MM.1S (cell line): ENCODE measurements around the gene RHBDD1.

Source experiments
- DNase-seq: peaks from one replicate; pipeline ENCODE4 v3.0.0-alpha.2; 2015
- H2AFZ ChIP-seq: fragments of 300-600 bp; sonication (generic); 2 replicates; pipeline ENCODE4 v1.6.0; 2016; ENCODE audit warnings: antibody characterized with exemption, low read length
- H3F3A ChIP-seq: fragments of 300-600 bp; sonication (generic); 2 replicates; pipeline ENCODE4 v1.6.1; 2016; ENCODE audit warnings: mild to moderate bottlenecking, antibody characterized with exemption, low read length, moderate library complexity, mixed read lengths; ENCODE audit not compliant: insufficient read depth
- H3K27ac ChIP-seq: fragments of 300-600 bp; sonication (generic); 2 replicates; pipeline ENCODE4 v1.5.1; 2016; ENCODE audit warnings: mild to moderate bottlenecking, low read length
- H3K27me3 ChIP-seq: fragments of 300-600 bp; sonication (generic); replicated peaks from 2 replicates; pipeline ENCODE4 v1.6.0; 2016; ENCODE audit warnings: low read length; ENCODE audit not compliant: insufficient read depth
- H3K36me3 ChIP-seq: fragments of 300-600 bp; sonication (generic); replicated peaks from 2 replicates; pipeline ENCODE4 v1.6.1; 2016; ENCODE audit warnings: mild to moderate bottlenecking, low read length, mixed read lengths; ENCODE audit not compliant: insufficient read depth
- H3K4me1 ChIP-seq: fragments of 300-600 bp; sonication (generic); 2 replicates; pipeline ENCODE4 v1.6.1; 2016; ENCODE audit warnings: low read length, mixed read lengths
- H3K4me2 ChIP-seq: fragments of 300-600 bp; sonication (generic); 2 replicates; pipeline ENCODE4 v1.6.0; 2016; ENCODE audit warnings: low read depth, low read length
- H3K4me3 ChIP-seq: fragments of 300-600 bp; sonication (generic); 2 replicates; pipeline ENCODE4 v1.5.1; 2016; ENCODE audit warnings: low read length, mixed read lengths
- H3K79me2 ChIP-seq: fragments of 300-600 bp; sonication (generic); 2 replicates; pipeline ENCODE4 v1.6.1; 2016; ENCODE audit warnings: mixed run types, low read length, mixed read lengths
- H3K9ac ChIP-seq: fragments of 300-600 bp; sonication (generic); 2 replicates; pipeline ENCODE4 v1.6.1; 2016; ENCODE audit warnings: low read length, mixed read lengths
- H3K9me2 ChIP-seq: fragments of 300-600 bp; sonication (generic); replicated peaks from 2 replicates; pipeline ENCODE4 v1.6.1; 2016; ENCODE audit warnings: mild to moderate bottlenecking, low read length, mixed read lengths; ENCODE audit not compliant: insufficient read depth
- H3K9me3 ChIP-seq: fragments of 300-600 bp; sonication (generic); replicated peaks from 2 replicates; pipeline ENCODE4 v1.6.1; 2016; ENCODE audit warnings: mild to moderate bottlenecking, low read length, mixed read lengths; ENCODE audit not compliant: insufficient read depth
- H4K20me1 ChIP-seq: fragments of 300-600 bp; sonication (generic); 2 replicates; pipeline ENCODE4 v1.6.1; 2016; ENCODE audit warnings: mild to moderate bottlenecking, low read length, moderate library complexity, mixed read lengths; ENCODE audit not compliant: insufficient read depth
- CTCF ChIP-seq: fragments of 300-600 bp; sonication (generic); IDR thresholded peaks from 2 replicates; pipeline ENCODE4 v1.5.1; 2016; ENCODE audit warnings: antibody characterized with exemption, low read length, mixed read lengths
- EZH2 ChIP-seq: fragments of 300-600 bp; sonication (generic); optimal IDR thresholded peaks from 2 replicates; pipeline ENCODE3; 2017; ENCODE audit warnings: low read depth, mild to moderate bottlenecking, antibody characterized with exemption, low read length, mixed read lengths
- EZH2phosphoT487 ChIP-seq: fragments of 300-600 bp; sonication (generic); IDR thresholded peaks from 2 replicates; pipeline ENCODE4 v1.6.1; 2018; ENCODE audit warnings: antibody characterized with exemption, low read length

Gene RHBDD1

GRCh38 chr2:226884166-226884565, 48.3 kb downstream of the RHBDD1 start:
- Histone ChIP-seq H3K79me2 (no peaks in the 10 kb centered on the region), H2AFZ (no peak overlapping the region), H3K4me2 (no peak overlapping the region), H3K4me1 (no peaks in the 10 kb centered on the region), H3K27ac (no peak overlapping the region), H3F3A (no peaks in the 10 kb centered on the region), H3K9me2 (no peaks in the 10 kb centered on the region), H3K9me3 (no peaks in the 10 kb centered on the region), H3K27me3 (no peaks in the 10 kb centered on the region), H4K20me1 (no peaks in the 10 kb centered on the region), H3K36me3 (no peaks in the 10 kb centered on the region; the same call in 1 of the 2 replicates), H3K9ac (no peak overlapping the region), H3K4me3 (no peak overlapping the region)
- TF ChIP-seq EZH2 (no peak), CTCF (no peak), EZH2phosphoT487 (no peak)
- no peak for DNase-seq

GRCh38 chr2:226885769-226886435, 50.0 kb downstream of the RHBDD1 start:
- H3K27me3 ChIP-seq = no peaks in the 10 kb centered on the region
- no peaks in the 10 kb centered on the region for H3K9me2 ChIP-seq
- no peaks in the 10 kb centered on the region for H4K20me1 ChIP-seq
- no peaks in the 10 kb centered on the region for H3K9me3 ChIP-seq
- DNase-seq = no peak
- no peaks in the 10 kb centered on the region; the same call in 1 of the 2 replicates for H3K36me3 ChIP-seq
- H3K9ac ChIP-seq = no peak overlapping the region
- no peak overlapping the region for H3K4me3 ChIP-seq
- no peaks in the 10 kb centered on the region for H3K4me1 ChIP-seq
- H3K4me2 ChIP-seq = no peak overlapping the region
- H3F3A ChIP-seq = no peaks in the 10 kb centered on the region
- H2AFZ ChIP-seq = no peak overlapping the region
- TF ChIP-seq EZH2phosphoT487 (no peak), CTCF (no peak), EZH2 (no peak)
- no peaks in the 10 kb centered on the region for H3K79me2 ChIP-seq
- no peak overlapping the region for H3K27ac ChIP-seq

GRCh38 chr2:226887940-226888339, 52.1 kb downstream of the RHBDD1 start:
- no peak overlapping the region for H3K9ac ChIP-seq
- H3F3A ChIP-seq = no peaks in the 10 kb centered on the region
- no peak overlapping the region for H3K27ac ChIP-seq
- no peaks in the 10 kb centered on the region for H3K4me1 ChIP-seq
- no peaks in the 10 kb centered on the region for H3K9me2 ChIP-seq
- H3K9me3 ChIP-seq = no peaks in the 10 kb centered on the region
- 0 out of 2 replicates have a peak, but pooled peaks cover 3% of the 10 kb centered on the region for H3K79me2 ChIP-seq
- no peak overlapping the region for H3K4me3 ChIP-seq
- TF ChIP-seq EZH2 (no peak), EZH2phosphoT487 (no peak), CTCF (no peak)
- no peaks in the 10 kb centered on the region for H4K20me1 ChIP-seq
- no peaks in the 10 kb centered on the region for H3K27me3 ChIP-seq
- no peak overlapping the region for H2AFZ ChIP-seq
- no peak overlapping the region for H3K4me2 ChIP-seq
- no peaks in the 10 kb centered on the region; the same call in 1 of the 2 replicates for H3K36me3 ChIP-seq
- DNase-seq = no peak
